ENCODE data around the gene ZBTB7A. TPM values are rescaled to one million over a fixed set of nuclear protein-coding genes. Genes with fewer than 3 reads are reported as not detected.
A peak's percentile ranks its signal among the peaks of the same experiment; 100 is the strongest.
"Not testable (repeated sequence)": the region's sequence is repeated elsewhere in the genome, so short reads cannot be mapped to it uniquely, and the experiment has no call there.

ZBTB7A gene
- total RNA-seq, 1 donor from 2014 or later: 54.2 TPM

DNA sequence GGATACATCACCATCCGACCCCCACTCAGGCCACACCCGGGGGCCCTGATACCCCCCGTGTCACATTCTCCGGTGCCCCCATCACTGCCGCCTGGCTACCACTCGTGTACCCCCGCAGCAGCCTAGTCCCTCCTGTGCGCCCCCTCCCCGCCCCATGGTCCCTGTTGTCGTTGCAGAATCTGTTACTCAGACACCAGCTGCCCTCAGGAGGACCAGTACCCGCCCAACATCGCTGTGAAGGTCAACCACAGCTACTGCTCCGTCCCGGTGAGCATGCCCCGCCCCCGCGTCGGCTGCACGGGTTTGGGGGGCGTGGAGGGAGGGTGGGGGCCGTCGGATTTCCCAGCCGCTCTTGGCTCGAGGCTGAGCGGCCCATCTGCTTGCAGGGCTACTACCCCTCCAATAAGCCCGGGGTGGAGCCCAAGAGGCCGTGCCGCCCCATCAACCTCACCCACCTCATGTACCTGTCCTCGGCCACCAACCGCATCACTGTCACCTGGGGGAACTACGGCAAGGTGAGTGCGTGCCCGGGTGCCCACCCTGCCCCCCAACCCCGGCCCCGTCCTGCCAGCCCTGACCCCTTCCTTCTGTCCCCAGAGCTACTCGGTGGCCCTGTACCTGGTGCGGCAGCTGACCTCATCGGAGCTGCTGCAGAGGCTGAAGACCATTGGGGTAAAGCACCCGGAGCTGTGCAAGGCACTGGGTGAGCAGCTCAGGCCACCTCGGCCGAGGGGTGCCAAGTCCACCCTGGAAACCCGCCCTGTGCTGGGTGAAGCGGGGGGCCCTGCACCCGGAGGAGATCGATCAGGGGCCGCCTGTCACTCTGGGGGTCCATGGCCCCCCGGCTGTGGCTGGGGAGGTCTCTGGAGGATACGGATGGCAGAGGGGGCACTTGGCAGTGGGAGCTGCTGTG is 38.1 kb downstream of the ZBTB7A start:
- no peak for ATAC-seq
- no peak for DNase-seq (ENCODE audit: low spot score)
- intact Hi-C loops (cut with DNase I): no loop called here

DNA sequence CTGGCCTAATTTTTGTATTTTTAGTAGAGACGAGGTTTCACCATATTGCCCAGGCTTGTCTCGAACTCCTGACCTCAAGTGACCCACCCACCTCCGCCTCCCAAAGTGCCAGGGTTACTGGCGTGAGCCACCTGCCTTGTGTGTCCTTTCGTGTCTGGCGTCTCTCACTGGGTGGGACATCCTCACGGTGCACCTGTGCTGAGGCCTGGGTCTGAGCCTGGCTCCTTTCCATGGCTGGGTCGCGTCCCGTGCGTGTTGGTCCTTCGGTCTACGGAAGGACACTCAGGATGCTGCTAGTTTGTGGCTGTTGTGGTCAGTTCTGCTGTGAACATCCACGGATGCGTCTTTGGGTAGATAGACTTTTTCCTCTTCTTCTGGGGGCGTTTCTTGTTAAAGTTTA is 39.6 kb downstream of the ZBTB7A start:
- no peak for DNase-seq (ENCODE audit: low spot score)
- intact Hi-C loops (cut with DNase I): no loop called here
- ATAC-seq: no peak

DNA sequence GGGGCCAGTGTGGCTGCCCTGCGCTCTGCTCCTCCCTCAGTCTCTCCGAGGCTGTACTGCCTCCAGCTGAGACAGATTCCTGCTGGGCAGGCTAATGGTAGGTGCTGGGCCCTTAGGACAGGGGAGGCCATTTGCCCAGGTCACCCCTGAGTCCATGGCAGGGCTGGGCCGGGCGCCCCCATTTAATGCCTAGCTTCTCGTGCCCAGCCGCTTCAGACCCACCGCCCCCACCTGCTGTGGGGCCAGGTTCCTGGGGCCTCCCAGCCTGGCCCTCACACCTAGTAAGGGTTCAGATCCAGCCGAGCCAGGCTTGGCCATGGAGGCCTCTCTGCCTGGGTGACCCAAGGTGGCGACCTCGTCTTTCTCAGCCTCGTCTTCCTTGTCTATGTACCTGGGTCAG is 41.4 kb downstream of the ZBTB7A start:
- no peak for DNase-seq (ENCODE audit: low spot score)
- ATAC-seq: no peak

GRCh38 chr19:4023600-4024398 is 42.9 kb downstream of the ZBTB7A start:
- intact Hi-C loops (cut with DNase I): no loop called here
- ATAC-seq (no peak), DNase-seq (ENCODE audit: low spot score) (no peak)

More for the DNA sequence above, 41.4 kb downstream of the ZBTB7A start:
- intact Hi-C loops (cut with DNase I): no loop called here

DNA sequence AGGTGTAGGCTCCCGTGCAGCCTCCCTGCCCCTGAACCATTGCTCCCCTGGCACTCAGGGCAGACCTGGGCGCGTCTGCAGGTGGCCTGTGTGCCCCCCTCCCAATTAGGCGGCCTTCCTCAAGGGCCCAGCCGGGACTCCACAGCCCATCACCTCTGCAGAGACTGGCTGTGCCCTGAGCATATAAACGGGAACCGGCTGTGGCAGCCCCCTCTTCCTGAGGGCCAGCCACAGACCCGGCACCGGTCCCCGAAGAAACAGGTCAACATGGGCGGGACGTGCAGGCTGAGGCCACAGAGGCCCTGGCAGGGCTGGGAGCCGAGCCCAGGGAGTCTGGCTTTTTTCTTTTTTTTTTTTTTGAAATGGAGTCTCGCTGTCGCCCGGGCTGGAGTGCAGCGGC is 47.1 kb downstream of the ZBTB7A start:
- ATAC-seq: no peak
- peak; percentile 55 for DNase-seq (ENCODE audit: low spot score)
- intact Hi-C loops (cut with DNase I): no loop called here

DNA sequence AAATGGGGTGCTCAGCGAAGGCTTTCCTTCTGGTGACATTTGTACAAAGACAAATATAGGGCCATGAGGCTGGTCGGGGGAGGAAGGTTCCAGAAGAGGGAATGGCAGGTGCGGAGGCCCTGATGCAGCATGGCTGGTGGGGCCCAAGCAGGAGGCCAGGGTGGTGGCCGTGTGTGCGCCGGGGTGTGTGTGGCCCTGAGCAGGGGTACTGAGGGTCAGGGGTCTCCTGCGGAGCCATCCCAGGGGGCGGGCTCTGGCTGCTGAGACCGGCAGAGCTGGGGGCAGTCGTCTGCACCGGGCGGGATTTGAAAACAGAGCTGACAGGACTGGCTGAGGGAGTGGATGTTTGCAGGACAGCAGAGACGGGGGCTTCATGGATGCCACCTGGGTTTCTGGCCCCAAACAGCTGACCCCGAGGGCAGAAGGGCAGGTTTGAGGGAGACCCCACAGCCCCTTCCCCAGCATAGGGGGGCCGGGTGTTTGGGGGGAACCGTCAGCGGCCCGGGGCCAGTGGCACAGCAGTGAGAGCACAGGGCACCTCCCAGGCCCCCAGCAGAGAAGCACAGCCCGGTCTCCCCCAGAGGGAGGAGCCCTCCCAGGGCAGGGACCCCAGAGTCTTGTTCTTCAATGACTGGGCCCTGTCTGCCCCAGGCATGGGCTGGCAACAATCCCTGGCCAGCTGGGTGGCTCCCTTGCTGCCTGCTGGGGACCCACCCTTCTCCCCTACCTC is 47.8 kb downstream of the ZBTB7A start:
- DNase-seq (ENCODE audit: low spot score) (no peak), ATAC-seq (no peak)
- intact Hi-C loops (cut with DNase I): no loop called here

GRCh38 chr19:4018140-4018613 is 48.5 kb downstream of the ZBTB7A start:
- intact Hi-C loops (cut with DNase I): no loop called here
- ATAC-seq: no peak
- no peak for DNase-seq (ENCODE audit: low spot score)

- intact Hi-C loops (cut with DNase I): no loop called here
Observed at GRCh38 chr19:4016903-4017638, 49.6 kb downstream of the ZBTB7A start.

DNA sequence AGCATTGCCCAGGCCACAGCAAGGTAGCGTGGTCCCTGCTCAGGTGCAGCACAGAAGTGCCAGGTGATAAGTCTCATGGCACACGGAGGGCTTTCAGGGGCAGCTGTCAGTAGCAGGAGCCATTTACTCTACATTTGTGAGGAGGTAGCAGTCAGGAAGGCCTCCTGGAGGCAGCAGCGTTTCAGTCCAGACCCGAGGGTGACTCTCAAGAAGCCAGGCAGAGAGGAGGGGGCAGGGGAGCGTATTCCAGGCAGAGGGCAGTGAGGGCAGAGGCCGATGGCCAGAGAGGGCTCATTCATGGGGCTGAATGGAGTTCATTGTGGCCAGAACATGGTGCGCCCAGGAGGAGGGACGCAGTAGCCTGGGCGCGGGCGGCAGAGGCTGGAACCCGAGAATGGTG is 50.2 kb downstream of the ZBTB7A start:
- no peak for DNase-seq (ENCODE audit: low spot score)
- intact Hi-C loops (cut with DNase I): no loop called here
- ATAC-seq: peak; percentile 47

More at GRCh38 chr19:4016903-4017638, 49.6 kb downstream of the ZBTB7A start:
- ATAC-seq (no peak), DNase-seq (ENCODE audit: low spot score) (no peak)

DNA sequence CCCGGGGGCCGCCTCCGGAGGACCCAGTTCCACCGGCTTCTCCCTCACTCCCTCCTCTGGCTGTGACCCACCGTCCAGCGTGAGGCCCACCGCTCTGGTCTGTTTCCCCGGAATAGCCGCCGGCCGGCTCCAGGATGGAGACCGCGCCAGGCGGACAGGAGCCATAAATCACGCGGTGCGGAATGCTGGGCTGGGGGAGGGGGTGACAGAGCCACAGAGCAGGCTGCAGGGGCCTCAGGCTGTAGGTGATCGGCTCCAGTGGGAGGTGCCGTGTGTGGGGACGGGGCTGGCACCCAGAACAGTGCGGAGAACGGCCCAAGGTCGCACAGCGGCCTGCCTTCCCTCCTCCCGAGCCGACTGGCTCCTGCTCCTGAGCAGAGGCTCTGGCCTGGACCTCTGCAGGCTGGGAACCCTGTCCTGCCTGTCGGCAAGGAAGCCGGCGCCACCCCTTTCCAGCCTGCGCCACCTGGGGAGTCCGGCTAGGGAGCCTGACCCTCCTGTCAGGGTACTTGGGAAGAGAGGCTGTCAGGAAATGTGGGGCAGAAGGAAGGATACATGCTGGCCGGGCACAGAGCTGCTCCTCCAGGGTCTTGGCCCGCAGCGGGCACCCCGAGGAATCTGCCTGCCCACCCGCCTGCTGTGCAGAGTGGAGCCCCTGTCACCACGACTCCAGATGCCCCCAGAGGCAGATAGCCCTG is 50.8 kb downstream of the ZBTB7A start:
- peak; percentile 11 for ATAC-seq
- no peak for DNase-seq (ENCODE audit: low spot score)
- intact Hi-C loops (cut with DNase I): no loop called here

- ATAC-seq (peak; percentile 56), DNase-seq (ENCODE audit: low spot score) (no peak)
- intact Hi-C loops (cut with DNase I): loop anchor here (5.0 kb wide), 1 partner anchor 37 kb away; no protein-coding TSS in a partner anchor
Observed at GRCh38 chr19:4014541-4015491, 51.9 kb downstream of the ZBTB7A start.

- ATAC-seq (peak; percentile 2), DNase-seq (ENCODE audit: low spot score) (no peak)
- intact Hi-C loops (cut with DNase I): loop anchor here (5.0 kb wide), 1 partner anchor 38 kb away; no protein-coding TSS in a partner anchor
Observed at GRCh38 chr19:4013886-4014540, 52.7 kb downstream of the ZBTB7A start.

DNA sequence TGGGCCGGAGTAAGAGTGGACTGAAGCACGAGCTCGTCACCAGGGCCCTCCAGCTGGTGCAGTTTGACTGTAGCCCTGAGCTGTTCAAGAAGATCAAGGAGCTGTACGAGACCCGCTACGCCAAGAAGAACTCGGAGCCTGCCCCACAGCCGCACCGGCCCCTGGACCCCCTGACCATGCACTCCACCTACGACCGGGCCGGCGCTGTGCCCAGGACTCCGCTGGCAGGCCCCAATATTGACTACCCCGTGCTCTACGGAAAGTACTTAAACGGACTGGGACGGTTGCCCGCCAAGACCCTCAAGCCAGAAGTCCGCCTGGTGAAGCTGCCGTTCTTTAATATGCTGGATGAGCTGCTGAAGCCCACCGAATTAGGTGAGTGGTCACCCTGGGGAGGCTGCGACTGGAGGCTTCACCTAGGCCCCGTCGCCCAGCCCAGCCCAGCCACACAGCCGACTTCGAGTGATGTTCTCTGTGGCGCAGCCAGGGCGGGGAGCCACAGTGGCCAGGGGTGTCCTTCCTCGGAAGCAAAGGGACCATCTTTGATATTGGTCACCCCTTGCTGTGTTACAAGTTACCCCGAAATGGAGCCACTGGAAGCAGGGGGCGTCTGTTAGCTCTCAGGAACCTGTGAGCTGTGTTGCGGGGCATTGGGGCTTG is 53.6 kb downstream of the ZBTB7A start:
- ATAC-seq (no peak), DNase-seq (ENCODE audit: low spot score) (no peak)
- intact Hi-C loops (cut with DNase I): loop anchor here (5.0 kb wide), 1 partner anchor 39 kb away; no protein-coding TSS in a partner anchor

GRCh38 chr19:4012092-4012974 is 54.4 kb downstream of the ZBTB7A start:
- DNase-seq (ENCODE audit: low spot score) (no peak), ATAC-seq (no peak)
- intact Hi-C loops (cut with DNase I): loop anchor here (5.0 kb wide), 1 partner anchor 40 kb away; no protein-coding TSS in a partner anchor

DNA sequence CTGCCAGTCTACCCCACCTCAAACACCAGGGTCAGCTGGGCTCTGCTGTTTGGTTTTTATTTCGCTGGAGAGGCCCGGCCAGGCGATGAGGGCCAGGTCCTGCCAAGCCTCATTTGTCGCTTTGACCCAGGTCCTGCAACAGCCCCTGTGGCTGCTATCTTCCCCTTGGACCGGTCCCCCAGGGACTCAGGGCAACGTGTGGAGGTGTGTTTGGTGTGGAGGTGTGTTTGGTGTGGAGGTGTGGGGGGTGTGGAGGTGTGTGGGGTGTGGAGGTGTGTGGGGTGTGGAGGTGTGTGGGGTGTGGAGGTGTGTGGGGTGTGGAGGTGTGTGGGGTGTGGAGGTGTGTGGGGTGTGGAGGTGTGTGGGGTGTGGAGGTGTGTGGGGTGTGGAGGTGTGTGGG is 55.3 kb downstream of the ZBTB7A start:
- intact Hi-C loops (cut with DNase I): loop anchor here (5.0 kb wide), 1 partner anchor 41 kb away; no protein-coding TSS in a partner anchor
- ATAC-seq; DNase-seq (ENCODE audit: low spot score): not testable (repeated sequence)

All from sciatic nerve (tissue), 2 donors.